Panc1 (cell line): ENCODE measurements around the gene DNAJB13. TPM values are rescaled to one million over a fixed set of nuclear protein-coding genes. Genes with fewer than 3 reads are reported as not detected.

Experiments used
- ATAC-seq: fragments of 200-7000 bp; cut with Tn5 transposase; 2 replicates; pipeline ENCODE4 v1.9.1; 2020; ENCODE audit warnings: mild to moderate bottlenecking, moderate library complexity
- BruUV-seq: library from RNA; stranded (reverse); fragments of 400-500 nt; replicated peaks from 2 replicates; lab custom pipeline; 2021; lab: Mats Ljungman, UMichigan
- CTCF ChIA-PET: fragments of 300-600 bp; sonication (Branson Sonifier 250); formaldehyde crosslinking; loops from one replicate; lab custom pipeline; 2022; ENCODE audit warnings: antibody characterized with exemption; lab: Charles Lee
- POLR2A ChIA-PET: fragments of 300-600 bp; sonication (Branson Sonifier 250); formaldehyde crosslinking; loops from one replicate; lab custom pipeline; 2022; ENCODE audit warnings: antibody characterized with exemption; lab: Charles Lee
- DNase-seq: peaks from one replicate; pipeline ENCODE4 v3.0.0-alpha.2; 2010; ENCODE audit warnings: low read depth, low spot score
- H3K27ac ChIP-seq: 2 replicates; pipeline ENCODE4 v1.5.1; 2011; ENCODE audit warnings: mild to moderate bottlenecking, low read length, inconsistent platforms
- H3K27me3 ChIP-seq: fragments of 200-500 bp; sonication (Bioruptor generic); 2 replicates; pipeline ENCODE4 v1.6.0; 2014; ENCODE audit warnings: low read length, inconsistent platforms; ENCODE audit not compliant: control insufficient read depth, insufficient read depth
- H3K36me3 ChIP-seq: fragments of 200-500 bp; sonication (Bioruptor generic); 2 replicates; pipeline ENCODE4 v1.5.1; 2014; ENCODE audit warnings: inconsistent platforms, mild to moderate bottlenecking, low read length, moderate library complexity; ENCODE audit not compliant: control insufficient read depth, insufficient read depth
- H3K4me1 ChIP-seq: 2 replicates; pipeline ENCODE4 v1.5.1; 2011; ENCODE audit warnings: inconsistent platforms, mild to moderate bottlenecking, low read length, moderate library complexity; ENCODE audit not compliant: control insufficient read depth, insufficient read depth
- H3K4me3 ChIP-seq, 2 experiments: 2 replicates each; pipeline ENCODE4 v1.5.1; 2011 to 2012; ENCODE audit warnings: low read depth in 2 of 2, low read length in 2 of 2, mild to moderate bottlenecking in 2 of 2, inconsistent platforms in 1 of 2, moderate library complexity in 1 of 2
- H3K9me3 ChIP-seq: fragments of 200-500 bp; sonication (Bioruptor generic); 2 replicates; pipeline ENCODE4 v1.5.1; 2014; ENCODE audit warnings: low read depth, mild to moderate bottlenecking, inconsistent platforms, low read length, moderate library complexity; ENCODE audit not compliant: control insufficient read depth, insufficient read depth
- CTCF ChIP-seq: fragments of 450-650 bp; IDR thresholded peaks from 2 replicates; pipeline ENCODE4 v1.5.1; 2017; ENCODE audit warnings: mild to moderate bottlenecking
- POLR2AphosphoS5 ChIP-seq: IDR thresholded peaks from 2 replicates; pipeline ENCODE4 v1.6.1; 2012; ENCODE audit warnings: mild to moderate bottlenecking, low read depth, low read length, moderate library complexity
- REST ChIP-seq, 2 experiments: IDR thresholded peaks; 2 replicates each; pipeline ENCODE4 v1.6.1; 2011 to 2012; ENCODE audit warnings: low read depth in 2 of 2, control low read depth in 1 of 2, low read length in 1 of 2, mild to moderate bottlenecking in 1 of 2, moderate library complexity in 1 of 2; ENCODE audit not compliant: insufficient read depth in 1 of 2
- SIN3A ChIP-seq: IDR thresholded peaks from 2 replicates; pipeline ENCODE4 v1.6.1; 2012; ENCODE audit warnings: low read depth, mild to moderate bottlenecking, low read length, moderate library complexity, borderline replicate concordance; ENCODE audit not compliant: insufficient read depth
- TCF7L2 ChIP-seq: IDR thresholded peaks from 2 replicates; pipeline ENCODE4 v1.6.1; 2011; ENCODE audit warnings: mild to moderate bottlenecking, low read depth, low read length, inconsistent platforms
- in situ Hi-C: cut with HindIII; loops from 2 replicates; pipeline ENCODE4 v1.10.0; 2016; ENCODE audit warnings: low sequenced_read_pairs, low pct_unique_long_range_greater_than_20kb
- intact Hi-C: fragments of 100-400 bp; cut with micrococcal nuclease; formaldehyde crosslinking; loops from one replicate; pipeline ENCODE4 v1.10.0; 2022; ENCODE audit not compliant: unreplicated experiment
- total RNA-seq: library from RNA; stranded (reverse); gene quantifications from one replicate; pipeline ENCODE4 v1.2.1, GENCODE V29; 2021; ENCODE audit not compliant: unreplicated experiment

The DNAJB13 gene
- total RNA-seq, 1 experiment from 2014 or later = not detected

GRCh38 chr11:74019860-74020259 lies 69.0 kb downstream of the DNAJB13 start:
- in situ Hi-C loops (no loop called here), intact Hi-C loops (no loop called here)
- ChIA-PET POLR2A (no interaction called here), CTCF (interaction anchor here (1.1 kb wide), 1 partner anchor 10 kb away, joined by 3 read pairs; no protein-coding TSS in a partner anchor)
- H3K4me1 ChIP-seq = no peaks in the 10 kb centered on the region
- H3K27ac ChIP-seq = no peak overlapping the region
- no peaks in the 10 kb centered on the region for H3K27me3 ChIP-seq
- BruUV-seq = no TSS peak
- ATAC-seq (no peak), DNase-seq (no peak)
- no peak overlapping the region for H3K4me3 ChIP-seq
- H3K9me3 ChIP-seq = no peaks in the 10 kb centered on the region
- H3K36me3 ChIP-seq = no peaks in the 10 kb centered on the region
- TF ChIP-seq POLR2AphosphoS5 = no peak
- no peak for TF ChIP-seq CTCF
- TF ChIP-seq REST (IDR thresholded peaks at IDR 0.05; ENCODE audit: insufficient read depth in 1 of 2, low read depth in 2 of 2, low read length in 1 of 2) = no peak
- no peak for TF ChIP-seq TCF7L2
- TF ChIP-seq SIN3A = no peak

Other genes with a start within 250 kb of the DNAJB13 start
- 149 TPM for gene RAB6A, start 190.0 kb upstream of the DNAJB13 start, total RNA-seq
- gene MRPL48, start 163.2 kb upstream of the DNAJB13 start, total RNA-seq = 42.0 TPM
- 155 TPM for gene COA4, start 74.2 kb upstream of the DNAJB13 start, total RNA-seq
- 22.1 TPM for gene PAAF1, start 74.0 kb upstream of the DNAJB13 start, total RNA-seq
- 68.8 TPM for gene UCP2, start 31.8 kb downstream of the DNAJB13 start, total RNA-seq
- gene UCP3, start 58.1 kb downstream of the DNAJB13 start, total RNA-seq = 0.46 TPM
- gene C2CD3, start 220.0 kb downstream of the DNAJB13 start, total RNA-seq = 51.8 TPM
- gene PPME1, start 220.3 kb downstream of the DNAJB13 start, total RNA-seq = 99.4 TPM